ENCODE results near the gene RAP1A. TPM values are rescaled to one million over a fixed set of nuclear protein-coding genes. Genes with fewer than 3 reads are reported as not detected.

The RAP1A gene
- total RNA-seq, 1 experiment from 2014 or later: 37.1 TPM

DNA sequence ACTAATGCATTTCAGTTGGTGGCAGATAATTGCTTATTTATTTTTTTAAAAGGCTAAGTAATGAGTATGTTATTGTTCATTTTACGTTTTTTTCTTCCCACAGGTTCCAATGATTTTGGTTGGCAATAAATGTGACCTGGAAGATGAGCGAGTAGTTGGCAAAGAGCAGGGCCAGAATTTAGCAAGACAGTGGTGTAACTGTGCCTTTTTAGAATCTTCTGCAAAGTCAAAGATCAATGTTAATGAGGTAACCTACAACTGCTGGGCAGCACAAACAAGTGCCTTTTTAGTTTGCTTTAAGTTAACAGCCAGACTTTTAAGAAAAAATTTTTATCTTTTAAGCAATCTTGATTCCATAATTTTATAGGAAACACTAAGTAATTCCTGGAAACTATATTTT lies 84.7 kb downstream of the RAP1A start:
- in situ Hi-C loops (cut with HindIII; ENCODE audit: low pct_unique_long_range_greater_than_20kb, low sequenced_read_pairs) (no loop called here), intact Hi-C loops (cut with micrococcal nuclease; ENCODE audit: unreplicated experiment) (no loop called here)
- ChIA-PET CTCF (no interaction called here), POLR2A (no interaction called here)
- BruUV-seq (replicated peaks): no TSS peak
- DNase-seq (ENCODE audit: low read depth, low spot score): no peak
- Histone ChIP-seq H3K27ac (ENCODE audit: low read length) (no peak overlapping the region), H3K4me1 (ENCODE audit: control insufficient read depth, insufficient read depth, low read length) (no peaks in the 10 kb centered on the region), H3K36me3 (ENCODE audit: control insufficient read depth, insufficient read depth, low read length) (peaks cover 6% of the 10 kb centered on the region; the same call in 1 of the 2 replicates), H3K9me3 (ENCODE audit: control insufficient read depth, insufficient read depth, low read depth, low read length) (no peaks in the 10 kb centered on the region), H3K27me3 (ENCODE audit: control insufficient read depth, insufficient read depth, low read length) (no peaks in the 10 kb centered on the region), H3K4me3 (ENCODE audit: low read depth in 2 of 2, low read length in 2 of 2) (no peak overlapping the region)
- TF ChIP-seq, protein P1, sequence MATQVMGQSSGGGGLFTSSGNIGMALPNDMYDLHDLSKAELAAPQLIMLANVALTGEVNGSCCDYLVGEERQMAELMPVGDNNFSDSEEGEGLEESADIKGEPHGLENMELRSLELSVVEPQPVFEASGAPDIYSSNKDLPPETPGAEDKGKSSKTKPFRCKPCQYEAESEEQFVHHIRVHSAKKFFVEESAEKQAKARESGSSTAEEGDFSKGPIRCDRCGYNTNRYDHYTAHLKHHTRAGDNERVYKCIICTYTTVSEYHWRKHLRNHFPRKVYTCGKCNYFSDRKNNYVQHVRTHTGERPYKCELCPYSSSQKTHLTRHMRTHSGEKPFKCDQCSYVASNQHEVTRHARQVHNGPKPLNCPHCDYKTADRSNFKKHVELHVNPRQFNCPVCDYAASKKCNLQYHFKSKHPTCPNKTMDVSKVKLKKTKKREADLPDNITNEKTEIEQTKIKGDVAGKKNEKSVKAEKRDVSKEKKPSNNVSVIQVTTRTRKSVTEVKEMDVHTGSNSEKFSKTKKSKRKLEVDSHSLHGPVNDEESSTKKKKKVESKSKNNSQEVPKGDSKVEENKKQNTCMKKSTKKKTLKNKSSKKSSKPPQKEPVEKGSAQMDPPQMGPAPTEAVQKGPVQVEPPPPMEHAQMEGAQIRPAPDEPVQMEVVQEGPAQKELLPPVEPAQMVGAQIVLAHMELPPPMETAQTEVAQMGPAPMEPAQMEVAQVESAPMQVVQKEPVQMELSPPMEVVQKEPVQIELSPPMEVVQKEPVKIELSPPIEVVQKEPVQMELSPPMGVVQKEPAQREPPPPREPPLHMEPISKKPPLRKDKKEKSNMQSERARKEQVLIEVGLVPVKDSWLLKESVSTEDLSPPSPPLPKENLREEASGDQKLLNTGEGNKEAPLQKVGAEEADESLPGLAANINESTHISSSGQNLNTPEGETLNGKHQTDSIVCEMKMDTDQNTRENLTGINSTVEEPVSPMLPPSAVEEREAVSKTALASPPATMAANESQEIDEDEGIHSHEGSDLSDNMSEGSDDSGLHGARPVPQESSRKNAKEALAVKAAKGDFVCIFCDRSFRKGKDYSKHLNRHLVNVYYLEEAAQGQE (IDR thresholded peaks at IDR 0.05; ENCODE audit: insufficient read depth in 1 of 2, low read depth in 2 of 2, low read length in 1 of 2): no peak
- TF ChIP-seq POLR2AphosphoS5 (IDR thresholded peaks at IDR 0.05; ENCODE audit: low read depth, low read length) (no peak), TCF7L2 (IDR thresholded peaks at IDR 0.05; ENCODE audit: low read depth, low read length) (no peak), SIN3A (IDR thresholded peaks at IDR 0.05; ENCODE audit: borderline replicate concordance, insufficient read depth, low read depth, low read length) (no peak)
- TF ChIP-seq, protein P2, sequence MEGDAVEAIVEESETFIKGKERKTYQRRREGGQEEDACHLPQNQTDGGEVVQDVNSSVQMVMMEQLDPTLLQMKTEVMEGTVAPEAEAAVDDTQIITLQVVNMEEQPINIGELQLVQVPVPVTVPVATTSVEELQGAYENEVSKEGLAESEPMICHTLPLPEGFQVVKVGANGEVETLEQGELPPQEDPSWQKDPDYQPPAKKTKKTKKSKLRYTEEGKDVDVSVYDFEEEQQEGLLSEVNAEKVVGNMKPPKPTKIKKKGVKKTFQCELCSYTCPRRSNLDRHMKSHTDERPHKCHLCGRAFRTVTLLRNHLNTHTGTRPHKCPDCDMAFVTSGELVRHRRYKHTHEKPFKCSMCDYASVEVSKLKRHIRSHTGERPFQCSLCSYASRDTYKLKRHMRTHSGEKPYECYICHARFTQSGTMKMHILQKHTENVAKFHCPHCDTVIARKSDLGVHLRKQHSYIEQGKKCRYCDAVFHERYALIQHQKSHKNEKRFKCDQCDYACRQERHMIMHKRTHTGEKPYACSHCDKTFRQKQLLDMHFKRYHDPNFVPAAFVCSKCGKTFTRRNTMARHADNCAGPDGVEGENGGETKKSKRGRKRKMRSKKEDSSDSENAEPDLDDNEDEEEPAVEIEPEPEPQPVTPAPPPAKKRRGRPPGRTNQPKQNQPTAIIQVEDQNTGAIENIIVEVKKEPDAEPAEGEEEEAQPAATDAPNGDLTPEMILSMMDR (IDR thresholded peaks at IDR 0.05): no peak
- ATAC-seq: no peak

DNA sequence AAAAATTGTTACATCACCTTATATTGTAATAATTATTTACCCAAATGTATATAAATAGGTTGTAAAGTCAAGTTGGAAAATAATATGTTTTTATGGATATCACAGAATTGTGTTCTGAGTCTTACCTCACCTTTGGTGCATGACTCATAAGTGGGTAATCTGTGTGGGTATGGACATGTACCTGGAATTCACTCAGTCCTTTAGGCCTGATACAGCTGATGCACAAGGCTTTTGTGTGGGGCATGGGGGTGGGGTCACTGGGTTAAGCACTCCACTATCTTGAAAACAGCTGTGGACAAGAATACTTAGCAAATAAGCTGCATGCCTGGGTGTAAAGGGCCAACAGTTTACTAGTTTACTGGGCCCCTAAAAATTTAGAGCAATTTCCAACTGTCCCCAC lies 85.2 kb downstream of the RAP1A start:
- in situ Hi-C loops (cut with HindIII; ENCODE audit: low pct_unique_long_range_greater_than_20kb, low sequenced_read_pairs) (no loop called here), intact Hi-C loops (cut with micrococcal nuclease; ENCODE audit: unreplicated experiment) (no loop called here)
- Histone ChIP-seq H3K9me3 (ENCODE audit: control insufficient read depth, insufficient read depth, low read depth, low read length) (no peaks in the 10 kb centered on the region), H3K27me3 (ENCODE audit: control insufficient read depth, insufficient read depth, low read length) (no peaks in the 10 kb centered on the region), H3K36me3 (ENCODE audit: control insufficient read depth, insufficient read depth, low read length) (peaks cover 6% of the 10 kb centered on the region; the same call in 1 of the 2 replicates), H3K27ac (ENCODE audit: low read length) (no peak overlapping the region), H3K4me1 (ENCODE audit: control insufficient read depth, insufficient read depth, low read length) (no peaks in the 10 kb centered on the region), H3K4me3 (ENCODE audit: low read depth in 2 of 2, low read length in 2 of 2) (no peak overlapping the region)
- TF ChIP-seq SIN3A (IDR thresholded peaks at IDR 0.05; ENCODE audit: borderline replicate concordance, insufficient read depth, low read depth, low read length) (no peak), TCF7L2 (IDR thresholded peaks at IDR 0.05; ENCODE audit: low read depth, low read length) (no peak), POLR2AphosphoS5 (IDR thresholded peaks at IDR 0.05; ENCODE audit: low read depth, low read length) (no peak)
- TF ChIP-seq, protein P1 (IDR thresholded peaks at IDR 0.05; ENCODE audit: insufficient read depth in 1 of 2, low read depth in 2 of 2, low read length in 1 of 2): no peak
- TF ChIP-seq, protein P2 (IDR thresholded peaks at IDR 0.05): no peak
- DNase-seq (ENCODE audit: low read depth, low spot score) (no peak), ATAC-seq (no peak)
- CTCF ChIA-PET: no interaction called here
- POLR2A ChIA-PET: no interaction called here
- no TSS peak for BruUV-seq (replicated peaks)
